NCI-H146 treated with DMSO at 0.1 percent for 48 hours (cell line): Measurements from ENCODE around the gene TCL1B.
"Not testable (repeated sequence)": the region's sequence is repeated elsewhere in the genome, so short reads cannot be mapped to it uniquely, and the experiment has no call there.

ENCODE experiments used
- DNase-seq: peaks from one replicate; lab custom pipeline; 2025; ENCODE audit not compliant: unreplicated experiment; lab: John Stamatoyannopoulos, UW

Gene TCL1B

GRCh38 chr14:95700221-95700976, 14.2 kb downstream of the TCL1B start:
- no peak for DNase-seq

- no peak for DNase-seq
Measured at GRCh38 chr14:95701846-95702221, 15.6 kb downstream of the TCL1B start.

GRCh38 chr14:95703341-95703740, 17.1 kb downstream of the TCL1B start:
- no peak for DNase-seq

GRCh38 chr14:95703805-95704204, 17.6 kb downstream of the TCL1B start:
- no peak for DNase-seq

GRCh38 chr14:95705518-95705917, 19.3 kb downstream of the TCL1B start:
- no peak for DNase-seq

GRCh38 chr14:95707327-95707726, 21.1 kb downstream of the TCL1B start:
- no peak for DNase-seq

GRCh38 chr14:95710106-95710505, 23.9 kb downstream of the TCL1B start:
- DNase-seq: no peak

GRCh38 chr14:95711476-95712176, 25.4 kb downstream of the TCL1B start:
- DNase-seq: no peak

- DNase-seq: no peak
Measured at GRCh38 chr14:95712398-95712797, 26.2 kb downstream of the TCL1B start.

- no peak for DNase-seq
Measured at GRCh38 chr14:95713596-95714371, 27.6 kb downstream of the TCL1B start, which contains the start of gene TCL1A. Gene TCL1A (minus strand): TSS chr14:95714125. CDS start chr14:95714066, 59 bp downstream.

GRCh38 chr14:95722525-95723190, 36.4 kb downstream of the TCL1B start:
- DNase-seq: no peak

- DNase-seq: no peak
Measured at GRCh38 chr14:95725685-95726336, 39.6 kb downstream of the TCL1B start.

- DNase-seq: peak; percentile 50
Measured at GRCh38 chr14:95727056-95727700, 41.0 kb downstream of the TCL1B start.

GRCh38 chr14:95729402-95730028, 43.3 kb downstream of the TCL1B start:
- not testable (repeated sequence) for DNase-seq

GRCh38 chr14:95730126-95730525, 43.9 kb downstream of the TCL1B start:
- DNase-seq: no peak

- no peak for DNase-seq
Measured at GRCh38 chr14:95733212-95733611, 47.0 kb downstream of the TCL1B start.

GRCh38 chr14:95739356-95739755, 53.1 kb downstream of the TCL1B start:
- DNase-seq: no peak

GRCh38 chr14:95741038-95741490, 54.8 kb downstream of the TCL1B start:
- peak; percentile 52 for DNase-seq

- no peak for DNase-seq
Measured at GRCh38 chr14:95741781-95742180, 55.6 kb downstream of the TCL1B start.
